Stimulated activated CD4-positive, alpha-beta T cell treated with anti-CD3 and anti-CD28 coated beads, Interleukin-4, amount 100 ng/mL, for 48 hours (primary cell): ENCODE data around the gene PDLIM4.

Source experiments
- DNase-seq, 2 donors: peaks; one replicate each; pipeline ENCODE4 v3.0.0-alpha.2; 2020; ENCODE audit warnings: low read depth in 2 of 2

Gene PDLIM4

GRCh38 chr5:132257131-132258101, at the start of gene PDLIM4:
TSS of gene PDLIM4 (plus strand) at chr5:132257696. CDS start at chr5:132257735, 39 bp downstream.
- no peak for DNase-seq

- DNase-seq = no peak
Observed at GRCh38 chr5:132207778-132208177, 49.7 kb upstream of the PDLIM4 start.

- DNase-seq = no peak
Observed at GRCh38 chr5:132209131-132209530, 48.4 kb upstream of the PDLIM4 start.

GRCh38 chr5:132209901-132210545, 47.5 kb upstream of the PDLIM4 start:
- no peak for DNase-seq

GRCh38 chr5:132210944-132211343, 46.6 kb upstream of the PDLIM4 start:
- DNase-seq = no peak

- DNase-seq = no peak
Observed at GRCh38 chr5:132211787-132212186, 45.7 kb upstream of the PDLIM4 start.

- no peak for DNase-seq
Observed at GRCh38 chr5:132213666-132214065, 43.8 kb upstream of the PDLIM4 start.

GRCh38 chr5:132214491-132214890, 43.0 kb upstream of the PDLIM4 start:
- no peak for DNase-seq

GRCh38 chr5:132215329-132215728, 42.2 kb upstream of the PDLIM4 start:
- DNase-seq = no peak

- no peak for DNase-seq
Observed at GRCh38 chr5:132218321-132218720, 39.2 kb upstream of the PDLIM4 start.

- DNase-seq = no peak
Observed at GRCh38 chr5:132219289-132219970, 38.1 kb upstream of the PDLIM4 start.

- DNase-seq = no peak
Observed at GRCh38 chr5:132219981-132220380, 37.5 kb upstream of the PDLIM4 start.

- DNase-seq = no peak
Observed at GRCh38 chr5:132220491-132220890, 37.0 kb upstream of the PDLIM4 start.

GRCh38 chr5:132221781-132222648, 35.5 kb upstream of the PDLIM4 start:
- no peak for DNase-seq

- DNase-seq = no peak
Observed at GRCh38 chr5:132222649-132223038, 34.9 kb upstream of the PDLIM4 start.

GRCh38 chr5:132223861-132224260, 33.6 kb upstream of the PDLIM4 start:
- no peak for DNase-seq

GRCh38 chr5:132224716-132225115, 32.8 kb upstream of the PDLIM4 start:
- DNase-seq = no peak

- DNase-seq = peak; percentile 28 to 29
Observed at GRCh38 chr5:132225165-132226032, 32.1 kb upstream of the PDLIM4 start.

GRCh38 chr5:132226516-132227234, 30.8 kb upstream of the PDLIM4 start:
- no peak for DNase-seq

- DNase-seq = no peak
Observed at GRCh38 chr5:132227235-132227484, 30.3 kb upstream of the PDLIM4 start.
